Measurements from ENCODE around the gene EEF1G. TPM values are rescaled to one million over a fixed set of nuclear protein-coding genes. Genes with fewer than 3 reads are reported as not detected.

Gene EEF1G
- total RNA-seq, 1 donor from 2014 or later: 1,298 TPM

GRCh38 chr11:62538470-62539237 is 35.0 kb downstream of the EEF1G start:
- H3K27ac ChIP-seq (ENCODE audit: low read depth, low read length): peak overlapping the region; percentile 14

GRCh38 chr11:62536301-62536957 is 37.3 kb downstream of the EEF1G start:
- peak overlapping the region; percentile 72 for H3K4me3 Mint-ChIP-seq (ENCODE audit: unreplicated experiment)
- H3K27me3 Mint-ChIP-seq (ENCODE audit: low read depth, unreplicated experiment): no peaks in the 10 kb centered on the region
- H3K79me2 ChIP-seq (ENCODE audit: insufficient read depth, low read length): peaks cover 99% of the 10 kb centered on the region
- peaks cover 35% of the 10 kb centered on the region for H3K4me1 ChIP-seq (ENCODE audit: insufficient read depth, low read length)
- no peaks in the 10 kb centered on the region for H3K9me3 ChIP-seq (ENCODE audit: insufficient read depth, low read depth, low read length)
- H3K4me1 Mint-ChIP-seq (ENCODE audit: low read depth, unreplicated experiment): peaks cover 41% of the 10 kb centered on the region
- no peaks in the 10 kb centered on the region for H3K9me3 Mint-ChIP-seq (ENCODE audit: unreplicated experiment)
- H2AFZ ChIP-seq (ENCODE audit: low read depth, low read length): no peak overlapping the region
- peak overlapping the region; percentile 89 for H3K27ac Mint-ChIP-seq (ENCODE audit: unreplicated experiment)
- no peak overlapping the region for H3K4me3 ChIP-seq (ENCODE audit: insufficient read depth, low read depth, low read length)
- no peaks in the 10 kb centered on the region for H3K27me3 ChIP-seq (ENCODE audit: insufficient read depth, low read length)
- no peak overlapping the region for H3K9ac ChIP-seq (ENCODE audit: low read length)
- DNase-seq (ENCODE audit: low read depth): no peak
- peaks cover 97% of the 10 kb centered on the region for H4K20me1 ChIP-seq (ENCODE audit: insufficient read depth, low read length)
- H3K36me3 ChIP-seq (ENCODE audit: insufficient read depth, low read length): peaks cover 37% of the 10 kb centered on the region
- H3K27ac ChIP-seq (ENCODE audit: low read depth, low read length): no peak overlapping the region
- no peak for TF ChIP-seq CTCF (IDR thresholded peaks at IDR 0.05; ENCODE audit: insufficient read depth, low read depth, low read length)
- TF ChIP-seq EZH2 (IDR thresholded peaks at IDR 0.05; ENCODE audit: insufficient read depth, low read length): no peak
- peaks cover 38% of the 10 kb centered on the region for H3K36me3 Mint-ChIP-seq (ENCODE audit: low read depth, unreplicated experiment)
- no peak for FAIRE-seq
- no peak overlapping the region for H3K4me2 ChIP-seq (ENCODE audit: low read length)

More at GRCh38 chr11:62538470-62539237, 35.0 kb downstream of the EEF1G start:
- Histone ChIP-seq H3K4me2 (ENCODE audit: low read length) (peak overlapping the region; percentile 86), H4K20me1 (ENCODE audit: insufficient read depth, low read length) (peaks cover 96% of the 10 kb centered on the region), H3K9me3 (ENCODE audit: insufficient read depth, low read depth, low read length) (no peaks in the 10 kb centered on the region), H3K9ac (ENCODE audit: low read length) (peak overlapping the region; percentile 61), H3K36me3 (ENCODE audit: insufficient read depth, low read length) (peaks cover 15% of the 10 kb centered on the region), H3K79me2 (ENCODE audit: insufficient read depth, low read length) (peaks cover 99% of the 10 kb centered on the region), H3K4me1 (ENCODE audit: insufficient read depth, low read length) (peaks cover 57% of the 10 kb centered on the region), H3K4me3 (ENCODE audit: insufficient read depth, low read depth, low read length) (peak overlapping the region; percentile 48), H2AFZ (ENCODE audit: low read depth, low read length) (no peak overlapping the region), H3K27me3 (ENCODE audit: insufficient read depth, low read length) (no peaks in the 10 kb centered on the region)
- peaks cover 21% of the 10 kb centered on the region for H3K36me3 Mint-ChIP-seq (ENCODE audit: low read depth, unreplicated experiment)
- FAIRE-seq (no peak), DNase-seq (ENCODE audit: low read depth) (no peak)
- H3K9me3 Mint-ChIP-seq (ENCODE audit: unreplicated experiment): no peaks in the 10 kb centered on the region
- H3K4me1 Mint-ChIP-seq (ENCODE audit: low read depth, unreplicated experiment): peaks cover 60% of the 10 kb centered on the region
- peak overlapping the region; percentile 34 for H3K27ac Mint-ChIP-seq (ENCODE audit: unreplicated experiment)
- H3K4me3 Mint-ChIP-seq (ENCODE audit: unreplicated experiment): peak overlapping the region; percentile 40
- TF ChIP-seq CTCF (IDR thresholded peaks at IDR 0.05; ENCODE audit: insufficient read depth, low read depth, low read length): no peak
- TF ChIP-seq EZH2 (IDR thresholded peaks at IDR 0.05; ENCODE audit: insufficient read depth, low read length): no peak
- no peaks in the 10 kb centered on the region for H3K27me3 Mint-ChIP-seq (ENCODE audit: low read depth, unreplicated experiment)
